H9 (cell line): ENCODE measurements around the gene GARNL3. TPM values are rescaled to one million over a fixed set of nuclear protein-coding genes. Genes with fewer than 3 reads are reported as not detected.

Experiments used
- DNase-seq: peaks from one replicate; pipeline ENCODE4 v3.0.0-alpha.2; 2017
- H2AFZ ChIP-seq: one replicate; pipeline ENCODE4 v1.6.1; 2013; ENCODE audit warnings: mild to moderate bottlenecking, low read length, control low read depth, moderate library complexity
- H2AK5ac ChIP-seq: 2 replicates; pipeline ENCODE4 v1.6.1; 2013; ENCODE audit warnings: low read length, control low read depth, mixed read lengths; ENCODE audit not compliant: insufficient read length
- H2BK120ac ChIP-seq: one replicate; pipeline ENCODE4 v1.6.1; 2013; ENCODE audit warnings: low read depth, mild to moderate bottlenecking, low read length, control low read depth, inconsistent platforms; ENCODE audit not compliant: poor library complexity, severe bottlenecking
- H2BK12ac ChIP-seq: 2 replicates; pipeline ENCODE4 v1.6.1; 2013; ENCODE audit warnings: low read length, control low read depth, mixed read lengths, low read depth; ENCODE audit not compliant: insufficient read length
- H2BK15ac ChIP-seq: 2 replicates; pipeline ENCODE4 v1.6.1; 2013; ENCODE audit warnings: low read depth, low read length, control low read depth
- H2BK20ac ChIP-seq: one replicate; pipeline ENCODE4 v1.6.1; 2013; ENCODE audit warnings: low read depth, mild to moderate bottlenecking, low read length, control low read depth, inconsistent platforms; ENCODE audit not compliant: poor library complexity, severe bottlenecking
- H2BK5ac ChIP-seq: 2 replicates; pipeline ENCODE4 v1.6.1; 2013; ENCODE audit warnings: low read length, control low read depth, mixed read lengths; ENCODE audit not compliant: insufficient read length
- H3K14ac ChIP-seq: 2 replicates; pipeline ENCODE4 v1.6.1; 2013; ENCODE audit warnings: low read length, control low read depth; ENCODE audit not compliant: insufficient read depth
- H3K18ac ChIP-seq: 2 replicates; pipeline ENCODE4 v1.6.1; 2013; ENCODE audit warnings: low read depth, mild to moderate bottlenecking, mixed read lengths, low read length, control low read depth; ENCODE audit not compliant: insufficient read length
- H3K23ac ChIP-seq: 2 replicates; pipeline ENCODE4 v1.6.1; 2013; ENCODE audit warnings: low read length, control low read depth, mixed read lengths, low read depth; ENCODE audit not compliant: insufficient read length
- H3K23me2 ChIP-seq: 2 replicates; pipeline ENCODE4 v1.6.1; 2013; ENCODE audit warnings: low read depth, mild to moderate bottlenecking, mixed read lengths, low read length, control low read depth; ENCODE audit not compliant: insufficient read length, poor library complexity, severe bottlenecking
- H3K27ac ChIP-seq: 2 replicates; pipeline ENCODE4 v1.5.1; 2013; ENCODE audit warnings: low read length, control low read depth, mixed read lengths, low read depth; ENCODE audit not compliant: insufficient read length
- H3K27me3 ChIP-seq: 2 replicates; pipeline ENCODE4 v1.6.1; 2013; ENCODE audit warnings: low read length, control low read depth, inconsistent platforms; ENCODE audit not compliant: insufficient read depth
- H3K4ac ChIP-seq: 2 replicates; pipeline ENCODE4 v1.6.1; 2013; ENCODE audit warnings: low read depth, mild to moderate bottlenecking, control low read depth, inconsistent platforms, low read length, moderate library complexity
- H3K4me1 ChIP-seq: 2 replicates; pipeline ENCODE4 v1.6.1; 2013; ENCODE audit warnings: low read length, control low read depth, inconsistent platforms; ENCODE audit not compliant: insufficient read depth
- H3K4me2 ChIP-seq: 2 replicates; pipeline ENCODE4 v1.6.1; 2013; ENCODE audit warnings: low read length, control low read depth, mixed read lengths; ENCODE audit not compliant: insufficient read length, insufficient read depth
- H3K56ac ChIP-seq: 2 replicates; pipeline ENCODE4 v1.6.1; 2013; ENCODE audit warnings: low read depth, mild to moderate bottlenecking, mixed read lengths, low read length, control low read depth; ENCODE audit not compliant: insufficient read length
- H3K79me1 ChIP-seq: 2 replicates; pipeline ENCODE4 v1.6.1; 2013; ENCODE audit warnings: low read depth, mild to moderate bottlenecking, moderate library complexity, low read length, control low read depth, inconsistent platforms; ENCODE audit not compliant: insufficient read depth, poor library complexity, severe bottlenecking
- H3K79me2 ChIP-seq: 2 replicates; pipeline ENCODE4 v1.6.1; 2013; ENCODE audit warnings: low read length, control low read depth, inconsistent platforms; ENCODE audit not compliant: insufficient read depth
- H3K9ac ChIP-seq: 2 replicates; pipeline ENCODE4 v1.6.1; 2013; ENCODE audit warnings: low read length, control low read depth, mixed read lengths; ENCODE audit not compliant: insufficient read length; ENCODE audit errors: extremely low read depth
- H3K9me3 ChIP-seq: one replicate; pipeline ENCODE4 v1.6.1; 2013; ENCODE audit warnings: low read depth, low read length, inconsistent platforms; ENCODE audit not compliant: control insufficient read depth
- H3T11ph ChIP-seq: one replicate; pipeline ENCODE4 v1.6.1; 2013; ENCODE audit warnings: mild to moderate bottlenecking, low read length, control low read depth, inconsistent platforms
- H4K20me1 ChIP-seq: one replicate; pipeline ENCODE4 v1.6.1; 2013; ENCODE audit not compliant: control insufficient read depth, insufficient read length, insufficient read depth
- H4K5ac ChIP-seq: 2 replicates; pipeline ENCODE4 v1.6.1; 2013; ENCODE audit warnings: low read depth, mild to moderate bottlenecking, mixed read lengths, low read length, control low read depth; ENCODE audit not compliant: insufficient read length
- H4K8ac ChIP-seq: replicated peaks from 2 replicates; pipeline ENCODE4 v1.6.1; 2013; ENCODE audit warnings: low read length, control low read depth, mixed read lengths, low read depth; ENCODE audit not compliant: insufficient read length
- H4K91ac ChIP-seq: 2 replicates; pipeline ENCODE4 v1.6.1; 2013; ENCODE audit warnings: low read depth, mild to moderate bottlenecking, moderate library complexity, mixed read lengths, low read length, control low read depth; ENCODE audit not compliant: insufficient read length
- H3K27ac Mint-ChIP-seq, 3 experiments: 2 replicates in 2 of 3; 3 replicates in 1 of 3; pipeline ENCODE4 v1.8.0; 2020 to 2021; ENCODE audit warnings: mixed read lengths in 3 of 3, mild to moderate bottlenecking in 1 of 3, moderate library complexity in 1 of 3
- H3K27me3 Mint-ChIP-seq: 2 replicates; pipeline ENCODE4 v1.8.0; 2021; ENCODE audit warnings: low read depth, mild to moderate bottlenecking, moderate library complexity, mixed read lengths
- H3K36me3 Mint-ChIP-seq, 3 experiments: 2 replicates in 2 of 3; 3 replicates in 1 of 3; pipeline ENCODE4 v1.8.0; 2020 to 2021; ENCODE audit warnings: low read depth in 3 of 3, mixed read lengths in 3 of 3; ENCODE audit not compliant: insufficient read depth in 1 of 3
- H3K4me1 Mint-ChIP-seq, 2 experiments: 2 replicates each; pipeline ENCODE4 v1.8.0; 2020; ENCODE audit warnings: mixed read lengths in 2 of 2
- H3K4me3 Mint-ChIP-seq, 2 experiments: 2 replicates in 1 of 2; 3 replicates in 1 of 2; pipeline ENCODE4 v1.8.0; 2020 to 2021; ENCODE audit warnings: mild to moderate bottlenecking in 2 of 2, mixed read lengths in 2 of 2, moderate library complexity in 1 of 2
- H3K9me3 Mint-ChIP-seq, 2 experiments: 2 replicates in 1 of 2; 3 replicates in 1 of 2; pipeline ENCODE4 v1.8.0; 2020; ENCODE audit warnings: mild to moderate bottlenecking in 2 of 2, mixed read lengths in 2 of 2, moderate library complexity in 1 of 2
- WGBS: extraction: QIAGEN DNeasy Blood & Tissue Kit; methylation state at CpG from one replicate; pipeline ENCODE4 v1.1.7; 2013; ENCODE audit warnings: missing lambda C conversion rate, low lambda C conversion rate, mixed read lengths; ENCODE audit not compliant: insufficient read length; ENCODE audit errors: extremely low coverage; 5-methylcytosine and 5-hydroxymethylcytosine counted together
- total RNA-seq: library from RNA; stranded (reverse); gene quantifications from 2 replicates; pipeline ENCODE4 v1.2.1, GENCODE V29; 2021
- TF ChIP-seq, protein P1 (sequence below): fragments of 200-600 bp; sonication (generic); conservative IDR thresholded peaks from 3 replicates; pipeline ENCODE4 v1.8.0; 2021; ENCODE audit warnings: antibody characterized with exemption, mild to moderate bottlenecking

Gene GARNL3
- total RNA-seq, 1 experiment from 2014 or later, result 8.7 TPM

- Histone ChIP-seq H2BK15ac (no peak overlapping the region), H3K23me2 (no peaks in the 10 kb centered on the region), H3K9me3 (no peaks in the 10 kb centered on the region), H4K91ac (no peak overlapping the region), H2BK20ac (no peak overlapping the region), H2AK5ac (no peak overlapping the region), H3K14ac (no peak overlapping the region; the same call in 1 of the 2 replicates), H3K4me2 (no peak overlapping the region), H4K20me1 (no peaks in the 10 kb centered on the region), H3K23ac (no peak overlapping the region), H2AFZ (no peak overlapping the region), H3T11ph (no peak overlapping the region), H4K5ac (no peak overlapping the region), H2BK12ac (no peak overlapping the region), H3K79me2 (no peaks in the 10 kb centered on the region), H3K27ac (no peak overlapping the region), H4K8ac (no peak overlapping the region), H3K9ac (no peak overlapping the region), H3K4me1 (0 out of 2 replicates have a peak, but pooled peaks cover 2% of the 10 kb centered on the region), H3K79me1 (no peaks in the 10 kb centered on the region), H3K4ac (no peak overlapping the region), H2BK5ac (no peak overlapping the region), H3K18ac (no peak overlapping the region), H3K27me3 (no peaks in the 10 kb centered on the region), H3K56ac (no peak overlapping the region), H2BK120ac (no peak overlapping the region)
- no peaks in the 10 kb centered on the region for H3K9me3 Mint-ChIP-seq
- peaks cover 6% of the 10 kb centered on the region; the same call in 1 of the 2 replicates for H3K27me3 Mint-ChIP-seq
- TF ChIP-seq, protein P1, sequence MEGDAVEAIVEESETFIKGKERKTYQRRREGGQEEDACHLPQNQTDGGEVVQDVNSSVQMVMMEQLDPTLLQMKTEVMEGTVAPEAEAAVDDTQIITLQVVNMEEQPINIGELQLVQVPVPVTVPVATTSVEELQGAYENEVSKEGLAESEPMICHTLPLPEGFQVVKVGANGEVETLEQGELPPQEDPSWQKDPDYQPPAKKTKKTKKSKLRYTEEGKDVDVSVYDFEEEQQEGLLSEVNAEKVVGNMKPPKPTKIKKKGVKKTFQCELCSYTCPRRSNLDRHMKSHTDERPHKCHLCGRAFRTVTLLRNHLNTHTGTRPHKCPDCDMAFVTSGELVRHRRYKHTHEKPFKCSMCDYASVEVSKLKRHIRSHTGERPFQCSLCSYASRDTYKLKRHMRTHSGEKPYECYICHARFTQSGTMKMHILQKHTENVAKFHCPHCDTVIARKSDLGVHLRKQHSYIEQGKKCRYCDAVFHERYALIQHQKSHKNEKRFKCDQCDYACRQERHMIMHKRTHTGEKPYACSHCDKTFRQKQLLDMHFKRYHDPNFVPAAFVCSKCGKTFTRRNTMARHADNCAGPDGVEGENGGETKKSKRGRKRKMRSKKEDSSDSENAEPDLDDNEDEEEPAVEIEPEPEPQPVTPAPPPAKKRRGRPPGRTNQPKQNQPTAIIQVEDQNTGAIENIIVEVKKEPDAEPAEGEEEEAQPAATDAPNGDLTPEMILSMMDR, result no peak
- no peak overlapping the region for H3K27ac Mint-ChIP-seq
- H3K4me3 Mint-ChIP-seq, result no peak overlapping the region
- peaks cover 7% of the 10 kb centered on the region in 2 experiments for H3K4me1 Mint-ChIP-seq
- WGBS, result no CpG with 5 or more reads among the region's 7 CpGs
- DNase-seq, result no peak
- no peaks in the 10 kb centered on the region; a peak in 1 of 7 replicates for H3K36me3 Mint-ChIP-seq
Observed at GRCh38 chr9:127216210-127216887, 48.2 kb upstream of the GARNL3 start.
